DOHH2 (cell line): ENCODE results near the gene SHISAL1.

ENCODE experiments used
- CTCF ChIP-seq: fragments of 200-600 bp; sonication (generic); IDR thresholded peaks from one replicate; pipeline ENCODE4 v1.5.1; 2014; ENCODE audit warnings: antibody characterized with exemption, mild to moderate bottlenecking, low read depth, low read length; ENCODE audit not compliant: poor library complexity, severe bottlenecking
- EZH2phosphoT487 ChIP-seq: fragments of 200-600 bp; sonication (generic); IDR thresholded peaks from 2 replicates; pipeline ENCODE4 v1.6.1; 2017; ENCODE audit warnings: borderline replicate concordance, mild to moderate bottlenecking, antibody characterized with exemption, low read length, moderate library complexity, mixed read lengths

GRCh38 chr22:44266796-44267760 is 45.7 kb downstream of the SHISAL1 start:
- TF ChIP-seq CTCF, result no peak
- no peak for TF ChIP-seq EZH2phosphoT487
